HCEC 1CT (cell line): ENCODE measurements around the gene GOLGA8K.
"Not testable (repeated sequence)": the region's sequence is repeated elsewhere in the genome, so short reads cannot be mapped to it uniquely, and the experiment has no call there.

Source experiments
- DNase-seq: peaks from one replicate; pipeline ENCODE4 v3.0.0-alpha.2; 2017

GOLGA8K gene

DNA sequence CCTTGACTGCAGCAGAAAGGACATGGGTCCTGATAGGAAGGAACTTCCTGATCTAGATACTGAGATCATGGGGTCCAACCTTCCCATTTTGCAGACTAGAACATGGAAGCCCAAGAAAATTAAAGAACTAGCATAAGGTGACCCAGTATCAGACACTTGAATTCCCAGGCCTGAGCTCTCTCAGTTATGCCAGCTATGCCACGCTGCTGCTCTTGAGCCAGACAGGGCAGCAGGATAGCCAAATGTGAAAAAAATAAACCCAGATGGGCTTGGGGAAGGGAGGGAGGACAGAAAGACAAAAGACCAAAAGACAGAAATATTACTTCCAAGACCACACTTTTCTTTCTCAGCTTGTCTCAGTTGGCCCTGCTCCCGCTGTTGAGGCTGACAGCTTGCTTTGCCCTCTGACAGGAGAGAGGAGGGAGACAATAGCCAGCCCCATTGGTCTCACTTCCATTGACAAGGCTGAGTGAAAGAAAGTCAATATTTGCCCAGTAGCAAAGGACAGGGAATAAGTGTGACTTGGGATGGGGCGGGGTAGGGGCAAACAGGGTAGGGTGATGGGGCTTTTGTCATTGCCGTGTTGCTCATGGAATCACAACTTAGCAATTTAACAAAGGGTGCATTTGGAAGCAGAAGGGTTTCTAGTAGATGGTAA, 52.4 kb downstream of the GOLGA8K start:
- DNase-seq: not testable (repeated sequence)

DNA sequence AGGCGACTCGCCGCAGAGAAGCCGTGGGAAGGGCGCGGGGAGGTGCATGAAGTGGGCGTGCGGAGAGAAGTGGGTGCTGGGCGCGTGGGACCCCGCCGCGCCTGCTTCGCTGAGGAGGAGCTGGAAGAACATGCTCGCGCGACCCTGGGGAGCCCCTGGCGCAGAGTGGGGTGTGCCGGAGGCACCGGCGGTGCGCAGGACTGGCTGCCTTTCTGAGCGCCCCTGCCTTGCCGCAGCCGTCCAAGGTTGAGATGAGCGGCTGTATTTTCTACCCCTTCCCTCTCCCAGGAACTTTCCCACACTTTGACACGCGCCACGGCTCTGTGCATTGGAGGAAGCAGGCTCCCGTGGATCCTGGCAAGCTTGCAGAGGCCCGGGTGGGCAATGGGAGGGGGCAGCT, 56.1 kb downstream of the GOLGA8K start:
- not testable (repeated sequence) for DNase-seq

- DNase-seq: not testable (repeated sequence)
These were observed 57.0 kb downstream of the GOLGA8K start for GRCh38 chr15:32345978-32346547.

DNA sequence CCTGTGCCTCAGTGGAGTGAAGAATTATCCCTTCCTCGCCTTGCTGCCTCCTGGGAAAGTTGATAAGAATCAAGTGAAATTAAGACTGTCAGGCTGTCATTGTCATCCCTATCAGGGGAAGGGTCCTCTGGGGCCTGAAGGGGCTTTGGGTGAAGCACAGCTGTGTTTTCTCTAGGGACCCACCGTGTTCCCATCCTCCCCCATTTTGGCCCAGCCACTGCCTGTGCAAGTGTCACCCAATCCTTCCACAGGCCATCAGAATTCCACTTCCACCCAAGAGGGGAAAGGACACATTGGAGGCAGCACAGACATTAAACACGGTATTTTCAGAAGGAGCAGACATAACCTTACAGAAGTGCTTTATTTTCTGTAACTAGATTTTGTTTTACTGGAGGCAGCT, 59.2 kb downstream of the GOLGA8K start:
- not testable (repeated sequence) for DNase-seq
